IPS DF 6.9 (cell line): ENCODE measurements around the gene ZBED4.

Experiments
- DNase-seq: peaks from one replicate; pipeline ENCODE4 v3.0.0-alpha.2; 2013; ENCODE audit warnings: low read depth, low spot score
- H3K27ac ChIP-seq: one replicate; pipeline ENCODE4 v1.5.1; 2013; ENCODE audit warnings: low read length, control low read depth
- H3K27me3 ChIP-seq: 2 replicates; pipeline ENCODE4 v1.6.1; 2013; ENCODE audit warnings: mild to moderate bottlenecking, low read length; ENCODE audit not compliant: control insufficient read depth, insufficient read depth
- H3K36me3 ChIP-seq: 2 replicates; pipeline ENCODE4 v1.6.1; 2013; ENCODE audit warnings: low read length; ENCODE audit not compliant: control insufficient read depth, insufficient read depth
- H3K4me1 ChIP-seq: 2 replicates; pipeline ENCODE4 v1.6.1; 2013; ENCODE audit warnings: low read length; ENCODE audit not compliant: control insufficient read depth, insufficient read depth
- H3K4me3 ChIP-seq: 2 replicates; pipeline ENCODE4 v1.5.1; 2013; ENCODE audit warnings: mild to moderate bottlenecking, low read length
- H3K9me3 ChIP-seq: 2 replicates; pipeline ENCODE4 v1.6.1; 2013; ENCODE audit warnings: low read length, inconsistent platforms; ENCODE audit not compliant: control insufficient read depth, insufficient read depth
- WGBS: extraction: QIAGEN DNeasy Blood & Tissue Kit; methylation state at CpG from one replicate; pipeline ENCODE4 v1.1.7; 2013; ENCODE audit warnings: mixed read lengths, missing lambda C conversion rate; ENCODE audit not compliant: insufficient read length, insufficient coverage; 5-methylcytosine and 5-hydroxymethylcytosine counted together

Gene ZBED4

DNA sequence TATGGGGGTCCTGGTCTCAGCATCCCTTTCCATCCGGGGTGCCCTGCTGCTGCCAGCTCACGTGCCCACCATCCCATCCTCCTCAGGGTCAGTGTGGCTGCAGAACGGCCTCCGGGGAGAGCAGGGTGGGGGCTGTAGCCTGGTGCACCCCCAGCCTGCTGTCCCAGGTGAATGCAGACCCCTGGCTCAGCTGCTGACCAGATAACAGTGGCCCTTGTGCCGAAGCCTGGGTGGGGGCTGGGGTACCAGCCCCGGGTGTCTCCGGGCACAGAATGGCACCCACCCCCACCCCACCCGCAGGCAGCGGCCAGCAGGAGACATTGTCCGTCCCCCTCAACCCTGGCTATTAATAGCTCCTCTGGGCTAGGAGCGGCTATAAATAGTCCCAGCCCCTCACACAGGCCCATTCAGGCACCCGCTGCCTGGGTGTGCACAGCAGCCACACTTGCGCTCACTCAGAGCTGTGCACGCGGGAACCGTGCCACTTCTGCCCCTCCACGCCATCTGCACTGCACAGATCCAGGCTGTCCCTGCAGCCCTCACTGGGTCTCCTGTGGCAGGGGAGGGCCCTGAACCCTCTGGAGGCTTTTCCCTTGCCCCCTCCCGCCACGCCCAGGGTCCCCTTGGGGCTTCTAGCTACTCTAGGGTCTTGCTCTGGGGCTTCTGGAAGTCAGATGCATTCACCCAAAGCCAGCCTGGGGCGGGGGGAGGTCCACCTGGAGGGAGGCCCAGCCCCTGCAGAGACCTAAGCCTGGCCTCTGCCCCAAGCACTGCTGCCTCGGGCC lies 83.5 kb downstream of the ZBED4 start:
- Histone ChIP-seq H3K27me3 (no peaks in the 10 kb centered on the region), H3K27ac (no peak overlapping the region), H3K4me1 (peaks cover 1% of the 10 kb centered on the region; the same call in 1 of the 2 replicates), H3K36me3 (no peaks in the 10 kb centered on the region), H3K9me3 (no peaks in the 10 kb centered on the region), H3K4me3 (no peak overlapping the region)
- no peak for DNase-seq
- WGBS: no CpG with 5 or more reads among the region's 21 CpGs

DNA sequence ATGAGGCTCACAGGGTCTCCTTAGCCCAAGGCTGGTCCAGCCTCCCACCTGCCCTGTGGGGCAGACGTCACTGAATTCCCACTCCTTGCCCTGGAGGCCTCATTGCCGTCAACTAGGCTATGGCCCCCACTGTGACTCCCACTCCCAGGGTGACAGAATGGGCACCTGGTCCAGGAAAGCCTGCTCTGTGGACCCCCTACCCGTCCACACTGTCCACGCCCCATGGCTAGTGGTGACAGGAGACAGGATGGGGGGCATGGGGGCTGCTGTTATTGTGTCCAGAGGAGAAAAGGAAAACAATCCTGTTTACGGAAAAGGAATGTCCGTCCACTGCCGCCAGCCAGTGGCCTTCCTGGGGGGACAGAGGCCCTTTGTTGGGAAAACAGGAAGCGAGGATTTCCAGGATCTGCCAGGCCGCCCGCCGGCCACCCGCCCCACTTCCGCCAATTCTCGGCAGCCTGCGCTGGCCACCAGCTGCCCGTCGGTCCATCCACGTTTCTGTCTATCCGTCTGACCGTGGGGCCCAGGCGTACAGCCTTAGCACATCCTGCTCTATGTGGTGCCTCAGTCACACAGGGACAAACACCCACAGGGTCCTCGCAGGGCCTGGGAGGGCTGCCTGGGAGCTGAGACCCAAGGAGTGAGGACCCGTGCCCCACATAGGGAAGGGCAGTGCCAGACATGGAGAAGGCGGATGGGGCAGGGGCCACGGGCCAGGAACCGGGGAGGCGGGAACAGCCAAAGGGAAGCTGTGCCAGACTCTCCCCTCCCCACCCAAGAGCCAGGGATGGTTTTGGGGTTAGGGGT lies 84.3 kb downstream of the ZBED4 start:
- no peak for DNase-seq
- Histone ChIP-seq H3K4me1 (peaks cover 1% of the 10 kb centered on the region; the same call in 1 of the 2 replicates), H3K4me3 (no peak overlapping the region), H3K36me3 (no peaks in the 10 kb centered on the region), H3K27ac (no peak overlapping the region), H3K27me3 (no peaks in the 10 kb centered on the region), H3K9me3 (no peaks in the 10 kb centered on the region)
- WGBS: no CpG with 5 or more reads among the region's 27 CpGs

DNA sequence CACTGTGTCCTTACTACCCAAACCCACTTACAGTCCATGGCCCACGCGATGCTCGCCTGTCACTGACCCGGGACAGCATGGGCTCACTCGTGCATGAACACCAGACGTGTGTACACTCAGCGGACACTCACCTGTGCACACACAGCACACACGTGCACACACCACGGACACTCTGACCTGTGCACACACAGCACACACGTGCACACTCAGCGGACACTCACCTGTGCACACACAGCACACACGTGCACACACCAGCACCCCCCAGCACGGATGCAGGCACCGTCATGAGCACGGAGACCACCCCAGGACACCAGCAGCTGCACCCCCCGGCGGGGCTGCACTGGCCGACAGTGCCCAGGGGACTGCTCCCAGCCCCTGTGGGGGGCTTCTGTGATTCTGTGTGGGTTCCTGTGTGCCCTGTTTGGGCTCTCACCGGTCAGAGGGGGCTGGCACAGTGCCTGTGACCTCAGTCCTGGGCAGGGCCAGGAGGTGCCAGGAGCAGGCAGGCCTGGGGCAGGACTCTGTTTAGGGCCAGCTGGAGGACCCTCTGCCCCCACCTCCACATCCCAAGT lies 85.0 kb downstream of the ZBED4 start:
- Histone ChIP-seq H3K4me1 (peaks cover 1% of the 10 kb centered on the region; the same call in 1 of the 2 replicates), H3K36me3 (no peaks in the 10 kb centered on the region), H3K9me3 (no peaks in the 10 kb centered on the region), H3K27ac (no peak overlapping the region), H3K27me3 (no peaks in the 10 kb centered on the region), H3K4me3 (no peak overlapping the region)
- WGBS: no CpG with 5 or more reads among the region's 19 CpGs
- DNase-seq: no peak
